HG02588 (cell line): ENCODE data around the gene RPUSD1.
"Not testable (repeated sequence)": the region's sequence is repeated elsewhere in the genome, so short reads cannot be mapped to it uniquely, and the experiment has no call there.

Experiments used
- ATAC-seq: cut with Tn5 transposase; IDR thresholded peaks from one replicate; pipeline ENCODE4 v1.9.1; 2021; ENCODE audit warnings: mild to moderate bottlenecking, moderate library complexity; ENCODE audit not compliant: unreplicated experiment

Gene RPUSD1

GRCh38 chr16:768428-768827, 19.8 kb downstream of the RPUSD1 start:
- ATAC-seq, result no peak

GRCh38 chr16:767743-768235, 20.4 kb downstream of the RPUSD1 start:
- no peak for ATAC-seq

GRCh38 chr16:766820-767640, 21.2 kb downstream of the RPUSD1 start:
- ATAC-seq, result no peak

GRCh38 chr16:766008-766819, 22.0 kb downstream of the RPUSD1 start:
- no peak for ATAC-seq

- no peak for ATAC-seq
These were observed 22.7 kb downstream of the RPUSD1 start for GRCh38 chr16:765488-765865.

- no peak for ATAC-seq
These were observed 23.2 kb downstream of the RPUSD1 start for GRCh38 chr16:764848-765487.

- ATAC-seq, result no peak
These were observed 23.9 kb downstream of the RPUSD1 start for GRCh38 chr16:764184-764750.

- ATAC-seq, result no peak
These were observed 24.6 kb downstream of the RPUSD1 start for GRCh38 chr16:763369-764183.

GRCh38 chr16:762595-763268, 25.4 kb downstream of the RPUSD1 start:
- no peak for ATAC-seq

GRCh38 chr16:761625-762513, 26.3 kb downstream of the RPUSD1 start:
- ATAC-seq, result no peak

- ATAC-seq, result no peak
These were observed 27.4 kb downstream of the RPUSD1 start, which contains the start of gene MSLN for GRCh38 chr16:760545-761343. Gene MSLN (plus strand): TSS chr16:760734. CDS start chr16:762681, 1,947 bp downstream.

GRCh38 chr16:760065-760464, 28.1 kb downstream of the RPUSD1 start:
- ATAC-seq, result no peak

GRCh38 chr16:759110-759910, 28.9 kb downstream of the RPUSD1 start:
- no peak for ATAC-seq

- no peak for ATAC-seq
These were observed 31.8 kb downstream of the RPUSD1 start for GRCh38 chr16:756428-756827.

- ATAC-seq, result no peak
These were observed 33.5 kb downstream of the RPUSD1 start for GRCh38 chr16:754656-755055.

GRCh38 chr16:754121-754607, 34.0 kb downstream of the RPUSD1 start:
- not testable (repeated sequence) for ATAC-seq

- no peak for ATAC-seq
These were observed 36.2 kb downstream of the RPUSD1 start for GRCh38 chr16:752007-752312.
